GM23338 (cell line): ENCODE measurements around the gene CACNB3. TPM values are rescaled to one million over a fixed set of nuclear protein-coding genes. Genes with fewer than 3 reads are reported as not detected.

Source experiments
- ATAC-seq: fragments of 200-7000 bp; cut with Tn5 transposase; 3 replicates; pipeline ENCODE4 v1.9.1; 2020
- DNase-seq: peaks from one replicate; pipeline ENCODE4 v3.0.0-alpha.2; 2015; ENCODE audit warnings: low spot score
- H2AFZ ChIP-seq: fragments of 200-600 bp; sonication (generic); 2 replicates; pipeline ENCODE4 v1.8.0; 2016; ENCODE audit warnings: antibody characterized with exemption, mild to moderate bottlenecking, moderate library complexity
- H3F3A ChIP-seq: fragments of 200-600 bp; sonication (generic); replicated peaks from 2 replicates; pipeline ENCODE4 v1.8.0; 2017; ENCODE audit warnings: antibody characterized with exemption, mixed run types, low read depth
- H3K27ac ChIP-seq: fragments of 200-600 bp; sonication (generic); 2 replicates; pipeline ENCODE4 v1.6.1; 2016; ENCODE audit warnings: low read depth
- H3K27me3 ChIP-seq: fragments of 200-600 bp; sonication (generic); 2 replicates; pipeline ENCODE4 v1.8.0; 2016; ENCODE audit warnings: mild to moderate bottlenecking, mixed run types, moderate library complexity; ENCODE audit not compliant: insufficient read depth
- H3K36me3 ChIP-seq: fragments of 200-600 bp; sonication (generic); 2 replicates; pipeline ENCODE4 v1.8.0; 2016; ENCODE audit warnings: mild to moderate bottlenecking; ENCODE audit not compliant: insufficient read depth
- H3K4me1 ChIP-seq: fragments of 200-600 bp; sonication (generic); 2 replicates; pipeline ENCODE4 v1.8.0; 2016; ENCODE audit warnings: mild to moderate bottlenecking, moderate library complexity; ENCODE audit not compliant: insufficient read depth
- H3K4me2 ChIP-seq: fragments of 200-600 bp; sonication (generic); 2 replicates; pipeline ENCODE4 v1.7.1; 2017; ENCODE audit warnings: mixed run types
- H3K4me3 ChIP-seq: fragments of 200-600 bp; sonication (generic); 2 replicates; pipeline ENCODE4 v1.6.1; 2016; ENCODE audit warnings: mixed run types
- H3K79me2 ChIP-seq: fragments of 200-600 bp; sonication (generic); replicated peaks from 2 replicates; pipeline ENCODE4 v1.8.0; 2017; ENCODE audit warnings: mild to moderate bottlenecking; ENCODE audit not compliant: insufficient read depth
- H3K9me2 ChIP-seq: fragments of 200-600 bp; sonication (generic); 2 replicates; pipeline ENCODE4 v1.8.0; 2017; ENCODE audit not compliant: insufficient read depth
- H4K20me1 ChIP-seq: fragments of 200-600 bp; sonication (generic); replicated peaks from 2 replicates; pipeline ENCODE4 v1.8.0; 2017; ENCODE audit warnings: mild to moderate bottlenecking; ENCODE audit not compliant: insufficient read depth
- H3K27ac Mint-ChIP-seq: 2 replicates; pipeline ENCODE4 v1.8.0; 2020; ENCODE audit warnings: inconsistent platforms, mild to moderate bottlenecking, moderate library complexity, mixed read lengths
- H3K27me3 Mint-ChIP-seq: 3 replicates; pipeline ENCODE4 v1.8.0; 2022; ENCODE audit warnings: low read depth, mild to moderate bottlenecking, moderate library complexity, mixed read lengths, inconsistent platforms; ENCODE audit not compliant: insufficient read depth, poor library complexity
- H3K36me3 Mint-ChIP-seq: 3 replicates; pipeline ENCODE4 v1.8.0; 2021; ENCODE audit warnings: low read depth, mild to moderate bottlenecking, inconsistent platforms, moderate library complexity, mixed read lengths
- H3K4me1 Mint-ChIP-seq: 3 replicates; pipeline ENCODE4 v1.8.0; 2020; ENCODE audit warnings: mild to moderate bottlenecking, inconsistent platforms, mixed read lengths
- H3K4me3 Mint-ChIP-seq: 3 replicates; pipeline ENCODE4 v1.8.0; 2021; ENCODE audit warnings: moderate library complexity, mild to moderate bottlenecking, inconsistent platforms, mixed read lengths
- H3K9me3 Mint-ChIP-seq: 3 replicates; pipeline ENCODE4 v1.8.0; 2020; ENCODE audit warnings: moderate library complexity, mild to moderate bottlenecking, inconsistent platforms, mixed read lengths
- EZH2 ChIP-seq: fragments of 200-600 bp; sonication (generic); IDR thresholded peaks from one replicate; pipeline ENCODE4 v1.8.0; 2017; ENCODE audit warnings: antibody characterized with exemption, mild to moderate bottlenecking, low read depth; ENCODE audit not compliant: unreplicated experiment
- EZH2phosphoT487 ChIP-seq: fragments of 200-600 bp; sonication (generic); IDR thresholded peaks from one replicate; pipeline ENCODE4 v1.8.1; 2018; ENCODE audit warnings: antibody characterized with exemption; ENCODE audit not compliant: unreplicated experiment
- JUNB ChIP-seq: IDR thresholded peaks from one replicate; pipeline ENCODE4 v1.6.1; 2016; ENCODE audit warnings: antibody characterized with exemption; ENCODE audit not compliant: unreplicated experiment
- NANOG ChIP-seq: IDR thresholded peaks from 2 replicates; pipeline ENCODE4 v1.6.1; 2016; ENCODE audit warnings: antibody characterized with exemption, borderline replicate concordance
- POLR2AphosphoS5 ChIP-seq: IDR thresholded peaks from 2 replicates; pipeline ENCODE4 v1.6.1; 2016; ENCODE audit warnings: antibody characterized with exemption, low read depth
- REST ChIP-seq: IDR thresholded peaks from one replicate; pipeline ENCODE4 v1.6.1; 2018; ENCODE audit warnings: antibody characterized with exemption; ENCODE audit not compliant: unreplicated experiment
- STAT1 ChIP-seq: IDR thresholded peaks from one replicate; pipeline ENCODE4 v1.6.1; 2016; ENCODE audit warnings: antibody characterized with exemption; ENCODE audit not compliant: unreplicated experiment
- ZNF114 ChIP-seq: fragments of 250-450 bp; sonication (Bioruptor Pico); IDR thresholded peaks from 2 replicates; pipeline ENCODE4 v1.5.0; 2020; ENCODE audit warnings: mild to moderate bottlenecking, moderate library complexity
- ZNF331 ChIP-seq: fragments of 250-450 bp; sonication (Bioruptor Pico); IDR thresholded peaks from 2 replicates; pipeline ENCODE4 v1.5.0; 2020; ENCODE audit warnings: low read depth, mild to moderate bottlenecking, moderate library complexity
- polyA plus RNA-seq: library from polyadenylated mRNA; unstranded; fragments of >200 nt; fragmentation: Nextera tagmentation; extraction: Ambion mirVana; gene quantifications from 2 replicates; pipeline ENCODE4 v1.2.1, GENCODE V29; 2016
- total RNA-seq: library from RNA; depleted of rRNA; stranded (reverse); fragments of >200 nt; shearing (Covaris generic); gene quantifications from 2 replicates; pipeline ENCODE4 v1.2.3, GENCODE V29; 2014
- TF ChIP-seq, protein P1 (sequence below), 2 experiments: fragments of 200-600 bp in 1 of 2; sonication (generic) in 1 of 2; conservative IDR thresholded peaks; 2 replicates each; pipeline versions ENCODE4 v1.5.1 to v1.6.1; 2016 to 2017; ENCODE audit warnings: antibody characterized with exemption in 2 of 2, low read depth in 2 of 2, mild to moderate bottlenecking in 2 of 2, moderate library complexity in 1 of 2
- TF ChIP-seq, protein P2 (sequence below): IDR thresholded peaks from 2 replicates; pipeline ENCODE4 v1.6.1; 2016; ENCODE audit warnings: antibody characterized with exemption

CACNB3 gene
- total and polyA plus RNA-seq, 2 experiments from 2014 or later = 4.1 to 6.2 TPM

GRCh38 chr12:48810903-48811431 is 7.3 kb upstream of the CACNB3 start:
- Mint-ChIP-seq H3K27me3 (peaks cover 40% of the 10 kb centered on the region), H3K36me3 (no peaks in the 10 kb centered on the region), H3K4me3 (no peak overlapping the region), H3K27ac (no peak overlapping the region), H3K9me3 (no peaks in the 10 kb centered on the region), H3K4me1 (peaks cover 23% of the 10 kb centered on the region)
- Histone ChIP-seq H3K36me3 (no peaks in the 10 kb centered on the region), H3F3A (no peaks in the 10 kb centered on the region; the same call in 1 of the 2 replicates), H2AFZ (peak overlapping the region; percentile 32), H3K79me2 (no peaks in the 10 kb centered on the region), H3K27me3 (peaks cover 53% of the 10 kb centered on the region), H3K9me2 (no peaks in the 10 kb centered on the region), H3K4me3 (no peak overlapping the region), H3K27ac (no peak overlapping the region), H4K20me1 (no peaks in the 10 kb centered on the region), H3K4me2 (no peak overlapping the region), H3K4me1 (peaks cover 13% of the 10 kb centered on the region; the same call in 1 of the 2 replicates)
- TF ChIP-seq EZH2phosphoT487 (no peak), POLR2AphosphoS5 (no peak), REST (no peak), ZNF331 (CRISPR knock-in tag) (no peak), ZNF114 (no peak), STAT1 (no peak), EZH2 (no peak), NANOG (no peak), JUNB (no peak)
- TF ChIP-seq, protein P1, sequence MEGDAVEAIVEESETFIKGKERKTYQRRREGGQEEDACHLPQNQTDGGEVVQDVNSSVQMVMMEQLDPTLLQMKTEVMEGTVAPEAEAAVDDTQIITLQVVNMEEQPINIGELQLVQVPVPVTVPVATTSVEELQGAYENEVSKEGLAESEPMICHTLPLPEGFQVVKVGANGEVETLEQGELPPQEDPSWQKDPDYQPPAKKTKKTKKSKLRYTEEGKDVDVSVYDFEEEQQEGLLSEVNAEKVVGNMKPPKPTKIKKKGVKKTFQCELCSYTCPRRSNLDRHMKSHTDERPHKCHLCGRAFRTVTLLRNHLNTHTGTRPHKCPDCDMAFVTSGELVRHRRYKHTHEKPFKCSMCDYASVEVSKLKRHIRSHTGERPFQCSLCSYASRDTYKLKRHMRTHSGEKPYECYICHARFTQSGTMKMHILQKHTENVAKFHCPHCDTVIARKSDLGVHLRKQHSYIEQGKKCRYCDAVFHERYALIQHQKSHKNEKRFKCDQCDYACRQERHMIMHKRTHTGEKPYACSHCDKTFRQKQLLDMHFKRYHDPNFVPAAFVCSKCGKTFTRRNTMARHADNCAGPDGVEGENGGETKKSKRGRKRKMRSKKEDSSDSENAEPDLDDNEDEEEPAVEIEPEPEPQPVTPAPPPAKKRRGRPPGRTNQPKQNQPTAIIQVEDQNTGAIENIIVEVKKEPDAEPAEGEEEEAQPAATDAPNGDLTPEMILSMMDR (conservative IDR thresholded peaks at IDR 0.05; ENCODE audit: low read depth in 2 of 2) = no peak
- TF ChIP-seq, protein P2, sequence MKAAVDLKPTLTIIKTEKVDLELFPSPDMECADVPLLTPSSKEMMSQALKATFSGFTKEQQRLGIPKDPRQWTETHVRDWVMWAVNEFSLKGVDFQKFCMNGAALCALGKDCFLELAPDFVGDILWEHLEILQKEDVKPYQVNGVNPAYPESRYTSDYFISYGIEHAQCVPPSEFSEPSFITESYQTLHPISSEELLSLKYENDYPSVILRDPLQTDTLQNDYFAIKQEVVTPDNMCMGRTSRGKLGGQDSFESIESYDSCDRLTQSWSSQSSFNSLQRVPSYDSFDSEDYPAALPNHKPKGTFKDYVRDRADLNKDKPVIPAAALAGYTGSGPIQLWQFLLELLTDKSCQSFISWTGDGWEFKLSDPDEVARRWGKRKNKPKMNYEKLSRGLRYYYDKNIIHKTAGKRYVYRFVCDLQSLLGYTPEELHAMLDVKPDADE = no peak
- DNase-seq = no peak
- ATAC-seq = no peak
